Measurements from ENCODE around the gene DAPK2. TPM values are rescaled to one million over a fixed set of nuclear protein-coding genes. Genes with fewer than 3 reads are reported as not detected.

The DAPK2 gene
- total RNA-seq, 3 donors from 2014 or later: 32.0 to 82.0 (median 35.5) TPM

GRCh38 chr15:63986751-63987341 is 59.4 kb downstream of the DAPK2 start:
- Histone ChIP-seq H3K36me3 (ENCODE audit: low read depth) (no peaks in the 10 kb centered on the region), H3K4me1 (ENCODE audit: low read depth) (peaks cover 6% of the 10 kb centered on the region), H3K4me3 (no peak overlapping the region), H3K9me3 (no peaks in the 10 kb centered on the region)
- ATAC-seq: peak; percentile 62
- DNase-seq: peak in 1 of 3 donors; percentile 55
- TF ChIP-seq CTCF (IDR thresholded peaks at IDR 0.05): no peak
- intact Hi-C loops (cut with DNase I, micrococcal nuclease): no loop called here

GRCh38 chr15:63986185-63986680 is 60.1 kb downstream of the DAPK2 start:
- ATAC-seq (no peak), DNase-seq (no peak)

GRCh38 chr15:63985221-63986184 is 60.8 kb downstream of the DAPK2 start:
- H3K9me3 ChIP-seq: no peaks in the 10 kb centered on the region
- no peaks in the 10 kb centered on the region for H3K4me1 ChIP-seq (ENCODE audit: low read depth)
- no peak overlapping the region for H3K4me3 ChIP-seq
- peak in 1 of 3 donors; percentile 53 for DNase-seq
- no peaks in the 10 kb centered on the region for H3K36me3 ChIP-seq (ENCODE audit: low read depth)
- no peak for TF ChIP-seq CTCF (IDR thresholded peaks at IDR 0.05)
- intact Hi-C loops (cut with DNase I, micrococcal nuclease): no loop called here
- ATAC-seq: peak; percentile 18

More at GRCh38 chr15:63986185-63986680, 60.1 kb downstream of the DAPK2 start:
- no peaks in the 10 kb centered on the region for H3K9me3 ChIP-seq
- TF ChIP-seq CTCF (IDR thresholded peaks at IDR 0.05): no peak
- intact Hi-C loops (cut with DNase I, micrococcal nuclease): no loop called here
- no peak overlapping the region for H3K4me3 ChIP-seq
- peaks cover under 1% of the 10 kb centered on the region for H3K4me1 ChIP-seq (ENCODE audit: low read depth)
- no peaks in the 10 kb centered on the region for H3K36me3 ChIP-seq (ENCODE audit: low read depth)

- no peak for TF ChIP-seq CTCF (IDR thresholded peaks at IDR 0.05)
- ATAC-seq: no peak
- Histone ChIP-seq H3K4me3 (no peak overlapping the region), H3K36me3 (ENCODE audit: low read depth) (no peaks in the 10 kb centered on the region), H3K4me1 (ENCODE audit: low read depth) (no peaks in the 10 kb centered on the region), H3K9me3 (no peaks in the 10 kb centered on the region)
- intact Hi-C loops (cut with DNase I, micrococcal nuclease): no loop called here
- no peak for DNase-seq
These were observed 62.0 kb downstream of the DAPK2 start for GRCh38 chr15:63984331-63984730.

GRCh38 chr15:63983061-63983711 is 63.1 kb downstream of the DAPK2 start:
- peak in 2 of 3 donors; percentile 1 to 50 for DNase-seq
- no peak overlapping the region for H3K4me3 ChIP-seq
- H3K36me3 ChIP-seq (ENCODE audit: low read depth): no peaks in the 10 kb centered on the region

More at GRCh38 chr15:63983061-63983711, 63.1 kb downstream of the DAPK2 start:
- no peak for ATAC-seq
- Histone ChIP-seq H3K9me3 (no peaks in the 10 kb centered on the region), H3K4me1 (ENCODE audit: low read depth) (no peaks in the 10 kb centered on the region)
- TF ChIP-seq CTCF (IDR thresholded peaks at IDR 0.05): no peak
- intact Hi-C loops (cut with DNase I, micrococcal nuclease): no loop called here

All from mucosa of descending colon (tissue), 3 donors.